Activated naive CD4-positive, alpha-beta T cell treated with anti-CD3 and anti-CD28 coated beads for 36 hours (primary cell): ENCODE measurements around the gene TRAFD1. TPM values are rescaled to one million over a fixed set of nuclear protein-coding genes. Genes with fewer than 3 reads are reported as not detected.

Experiments
- CTCF ChIA-PET: fragments of 350-600 bp; sonication (Branson Sonifier 250); formaldehyde crosslinking; loops from one replicate; lab custom pipeline; 2021; ENCODE audit warnings: antibody characterized with exemption; lab: Charles Lee
- DNase-seq: peaks from one replicate; pipeline ENCODE4 v3.0.0-alpha.2; 2020
- H3K27ac Mint-ChIP-seq: one replicate; pipeline ENCODE4 v1.8.0; 2021; ENCODE audit warnings: mild to moderate bottlenecking, mixed read lengths
- H3K27me3 Mint-ChIP-seq: one replicate; pipeline ENCODE4 v1.8.0; 2021; ENCODE audit warnings: low read depth, mixed read lengths
- H3K36me3 Mint-ChIP-seq: one replicate; pipeline ENCODE4 v1.8.0; 2021; ENCODE audit warnings: low read depth, mixed read lengths
- H3K4me1 Mint-ChIP-seq: one replicate; pipeline ENCODE4 v1.8.0; 2021; ENCODE audit warnings: low read depth, mixed read lengths
- H3K4me3 Mint-ChIP-seq: one replicate; pipeline ENCODE4 v1.8.0; 2021; ENCODE audit warnings: mild to moderate bottlenecking, moderate library complexity, mixed read lengths
- H3K9me3 Mint-ChIP-seq: one replicate; pipeline ENCODE4 v1.8.0; 2021; ENCODE audit warnings: mixed read lengths
- intact Hi-C: fragments of 100-400 bp; cut with micrococcal nuclease; formaldehyde crosslinking; loops from one replicate; pipeline ENCODE4 v1.15.1; 2023
- total RNA-seq, 2 experiments: library from RNA; stranded (reverse); gene quantifications; one replicate each; pipeline ENCODE4 v1.2.3, GENCODE V29; 2021

Gene TRAFD1
- total RNA-seq, 2 experiments from 2014 or later: 49.6 to 55.7 TPM

- intact Hi-C loops: no loop called here
- H3K27ac Mint-ChIP-seq: no peak overlapping the region
- H3K9me3 Mint-ChIP-seq: no peaks in the 10 kb centered on the region
- H3K4me1 Mint-ChIP-seq: no peaks in the 10 kb centered on the region
- DNase-seq: no peak
- H3K27me3 Mint-ChIP-seq: no peaks in the 10 kb centered on the region
- CTCF ChIA-PET: interaction anchor here (1.0 kb wide), 1 partner anchor 9 kb away, joined by 4 read pairs; no protein-coding TSS in a partner anchor
- H3K36me3 Mint-ChIP-seq: peaks cover 9% of the 10 kb centered on the region
- H3K4me3 Mint-ChIP-seq: no peak overlapping the region
Measured at GRCh38 chr12:112172556-112173324, 47.4 kb downstream of the TRAFD1 start.

GRCh38 chr12:112175361-112176155 lies 50.2 kb downstream of the TRAFD1 start:
- no peak overlapping the region for H3K27ac Mint-ChIP-seq
- DNase-seq: no peak
- no peaks in the 10 kb centered on the region for H3K9me3 Mint-ChIP-seq
- H3K4me1 Mint-ChIP-seq: peaks cover 3% of the 10 kb centered on the region
- H3K36me3 Mint-ChIP-seq: peaks cover 7% of the 10 kb centered on the region
- intact Hi-C loops: no loop called here
- no peaks in the 10 kb centered on the region for H3K27me3 Mint-ChIP-seq
- CTCF ChIA-PET: no interaction called here
- no peak overlapping the region for H3K4me3 Mint-ChIP-seq

GRCh38 chr12:112176321-112177010 lies 51.1 kb downstream of the TRAFD1 start:
- CTCF ChIA-PET: no interaction called here
- no peak overlapping the region for H3K4me3 Mint-ChIP-seq
- no peak for DNase-seq
- no peaks in the 10 kb centered on the region for H3K9me3 Mint-ChIP-seq
- peaks cover 4% of the 10 kb centered on the region for H3K4me1 Mint-ChIP-seq
- H3K36me3 Mint-ChIP-seq: peaks cover 8% of the 10 kb centered on the region
- intact Hi-C loops: no loop called here
- H3K27me3 Mint-ChIP-seq: no peaks in the 10 kb centered on the region
- no peak overlapping the region for H3K27ac Mint-ChIP-seq

DNA sequence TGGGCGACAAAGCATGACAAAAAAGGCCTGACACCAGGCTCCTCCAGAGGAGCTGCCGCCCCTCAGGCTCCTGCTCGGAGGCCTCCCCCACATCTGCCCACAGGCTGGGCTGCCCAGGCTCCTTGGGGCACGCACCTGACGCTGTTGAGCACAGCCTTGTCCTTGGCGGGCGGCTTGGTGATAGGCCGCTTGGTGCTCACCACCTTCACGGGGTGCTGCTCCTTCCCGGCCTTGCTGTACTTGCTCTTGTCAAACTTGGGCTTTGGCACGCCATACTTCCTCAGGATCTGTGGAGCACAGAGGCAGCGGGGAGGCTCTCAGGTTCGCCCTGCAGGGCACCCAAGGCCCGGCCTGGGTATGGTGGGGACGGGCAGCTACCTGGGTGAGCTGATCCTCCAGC lies 53.4 kb downstream of the TRAFD1 start:
- DNase-seq: no peak
- CTCF ChIA-PET: no interaction called here
- no peak overlapping the region for H3K27ac Mint-ChIP-seq
- peaks cover 6% of the 10 kb centered on the region for H3K36me3 Mint-ChIP-seq
- H3K9me3 Mint-ChIP-seq: no peaks in the 10 kb centered on the region
- H3K27me3 Mint-ChIP-seq: no peaks in the 10 kb centered on the region
- intact Hi-C loops: no loop called here
- H3K4me1 Mint-ChIP-seq: peaks cover 13% of the 10 kb centered on the region
- H3K4me3 Mint-ChIP-seq: no peak overlapping the region

DNA sequence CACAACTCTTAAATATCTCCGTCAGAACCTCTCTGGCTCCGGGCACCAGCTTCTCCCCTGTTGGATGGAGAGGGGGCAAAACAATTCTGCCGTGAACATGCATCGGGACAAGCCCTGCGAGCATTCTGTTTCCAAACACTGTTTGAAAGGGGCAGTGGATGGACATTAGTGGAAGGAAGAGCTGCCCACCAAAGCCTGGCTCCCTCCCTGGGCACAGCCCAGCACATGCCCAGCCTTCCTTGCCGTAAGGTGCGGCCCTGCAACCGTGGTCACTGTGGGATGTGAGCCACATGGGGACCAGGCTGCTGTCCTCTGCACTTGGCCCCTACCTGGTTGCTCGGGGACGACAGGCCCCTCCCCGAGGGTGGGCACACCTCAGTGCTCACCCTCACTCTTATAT lies 54.0 kb downstream of the TRAFD1 start:
- H3K27ac Mint-ChIP-seq: no peak overlapping the region
- peaks cover 6% of the 10 kb centered on the region for H3K36me3 Mint-ChIP-seq
- DNase-seq: no peak
- no peak overlapping the region for H3K4me3 Mint-ChIP-seq
- H3K4me1 Mint-ChIP-seq: peaks cover 13% of the 10 kb centered on the region
- CTCF ChIA-PET: no interaction called here
- no peaks in the 10 kb centered on the region for H3K9me3 Mint-ChIP-seq
- intact Hi-C loops: no loop called here
- H3K27me3 Mint-ChIP-seq: no peaks in the 10 kb centered on the region

GRCh38 chr12:112179916-112180315 lies 54.6 kb downstream of the TRAFD1 start:
- H3K27ac Mint-ChIP-seq: no peak overlapping the region

GRCh38 chr12:112180422-112180821 lies 55.1 kb downstream of the TRAFD1 start:
- Mint-ChIP-seq H3K27me3 (no peaks in the 10 kb centered on the region), H3K4me3 (no peak overlapping the region), H3K4me1 (peaks cover 13% of the 10 kb centered on the region), H3K9me3 (no peaks in the 10 kb centered on the region), H3K27ac (no peak overlapping the region), H3K36me3 (peaks cover 6% of the 10 kb centered on the region)
- no peak for DNase-seq
- intact Hi-C loops: no loop called here
- CTCF ChIA-PET: no interaction called here

More at GRCh38 chr12:112179916-112180315, 54.6 kb downstream of the TRAFD1 start:
- no peaks in the 10 kb centered on the region for H3K27me3 Mint-ChIP-seq
- no peak for DNase-seq
- H3K4me3 Mint-ChIP-seq: no peak overlapping the region
- intact Hi-C loops: no loop called here
- CTCF ChIA-PET: no interaction called here
- H3K36me3 Mint-ChIP-seq: peaks cover 6% of the 10 kb centered on the region
- no peaks in the 10 kb centered on the region for H3K9me3 Mint-ChIP-seq
- H3K4me1 Mint-ChIP-seq: peaks cover 13% of the 10 kb centered on the region

- Mint-ChIP-seq H3K27ac (no peak overlapping the region), H3K27me3 (no peaks in the 10 kb centered on the region), H3K9me3 (no peaks in the 10 kb centered on the region), H3K4me3 (no peak overlapping the region), H3K4me1 (peaks cover 13% of the 10 kb centered on the region), H3K36me3 (peaks cover 2% of the 10 kb centered on the region)
- CTCF ChIA-PET: interaction anchor here (0.6 kb wide), 1 partner anchor 161 kb away, joined by 3 read pairs; no protein-coding TSS in a partner anchor
- DNase-seq: no peak
- intact Hi-C loops: no loop called here
Measured at GRCh38 chr12:112182499-112182898, 57.1 kb downstream of the TRAFD1 start.

DNA sequence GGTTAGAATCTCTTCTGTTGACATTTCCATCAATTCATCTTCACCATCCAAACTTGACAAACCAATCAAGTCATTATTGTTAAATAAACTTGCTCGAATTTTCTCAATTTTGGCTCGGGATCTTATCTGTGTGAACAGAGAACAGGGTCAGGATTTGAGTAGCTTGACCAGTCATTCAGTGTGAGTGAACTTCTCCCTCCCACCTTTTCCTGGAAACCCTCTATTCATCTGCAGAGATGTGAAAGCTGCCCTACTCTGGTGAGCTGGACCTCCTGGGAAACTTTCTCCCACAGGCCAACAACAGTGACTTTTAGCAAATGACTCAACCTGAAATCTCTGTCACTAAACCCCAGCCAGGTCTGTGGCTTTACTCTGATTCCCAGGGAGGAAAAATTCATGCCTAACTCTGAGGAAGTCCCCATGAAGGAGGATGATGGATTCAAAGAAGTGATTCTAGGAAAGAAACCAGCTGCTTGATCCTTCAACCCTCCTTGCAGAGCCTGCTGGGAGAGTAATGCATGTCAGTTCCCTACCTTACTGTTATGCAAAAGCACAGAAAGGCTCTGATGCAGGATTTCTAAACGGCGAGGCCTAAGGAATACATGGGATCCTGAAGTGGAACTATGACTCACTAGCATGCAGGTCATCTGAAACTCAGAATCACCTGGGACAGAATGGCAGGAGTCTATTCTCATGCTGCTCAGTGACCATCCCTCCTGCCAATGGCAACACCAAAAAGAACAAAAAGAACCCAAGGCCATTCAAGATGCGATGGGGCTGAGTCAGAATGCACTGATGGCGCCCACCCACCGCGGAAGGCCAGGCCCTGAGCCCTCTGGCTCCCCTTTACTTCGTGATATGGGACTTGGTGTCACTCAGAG lies 58.0 kb downstream of the TRAFD1 start:
- Mint-ChIP-seq H3K9me3 (no peaks in the 10 kb centered on the region), H3K36me3 (peaks cover 2% of the 10 kb centered on the region), H3K4me3 (no peak overlapping the region), H3K27me3 (no peaks in the 10 kb centered on the region), H3K4me1 (peaks cover 13% of the 10 kb centered on the region), H3K27ac (no peak overlapping the region)
- intact Hi-C loops: no loop called here
- CTCF ChIA-PET: interaction anchor here (0.6 kb wide), 2 partner anchors 160 to 218 kb away, joined by 3 read pairs; no protein-coding TSS in a partner anchor
- DNase-seq: no peak

DNA sequence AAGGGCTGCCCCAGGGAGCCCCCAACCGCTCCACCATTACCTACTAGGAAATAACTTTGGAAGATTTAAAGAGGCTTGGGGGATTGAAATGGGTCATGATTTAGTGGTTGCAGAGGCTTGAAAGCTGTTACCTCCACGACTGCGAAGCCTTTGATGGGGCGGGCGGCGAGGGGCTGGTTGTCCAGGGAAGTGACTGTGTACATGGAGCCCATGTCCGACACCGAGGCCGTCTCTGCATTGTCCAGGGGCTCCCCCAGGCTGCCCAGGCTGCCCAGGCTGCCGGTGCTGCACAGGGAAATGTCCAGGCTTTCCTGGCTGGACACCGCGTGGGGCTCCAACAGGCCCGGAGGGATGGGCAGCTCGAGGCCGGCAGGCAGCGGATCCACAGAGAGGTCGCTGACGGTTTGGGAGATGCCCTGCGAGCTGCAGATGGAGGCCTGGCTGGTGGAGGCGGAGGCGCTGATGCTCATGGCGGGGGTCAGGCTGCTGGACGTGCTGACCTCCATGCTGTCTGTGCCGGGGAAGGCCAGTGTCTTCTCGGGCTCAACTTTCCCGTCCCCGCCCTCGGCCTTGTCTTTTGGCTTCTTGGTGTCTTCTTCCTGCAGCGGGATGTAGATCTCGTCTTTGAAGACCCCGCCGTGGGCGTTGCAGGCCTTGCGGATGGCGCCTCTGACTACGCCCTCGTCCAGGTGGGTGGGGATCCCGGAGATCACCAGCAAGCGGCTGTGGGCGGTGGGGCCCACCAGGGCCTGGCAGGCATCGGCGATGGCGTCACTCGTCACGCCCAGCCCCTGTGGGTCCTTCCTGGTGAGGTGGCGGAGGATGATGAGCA lies 58.9 kb downstream of the TRAFD1 start:
- no peak for DNase-seq
- Mint-ChIP-seq H3K36me3 (peaks cover 2% of the 10 kb centered on the region), H3K27me3 (no peaks in the 10 kb centered on the region), H3K27ac (no peak overlapping the region), H3K4me1 (peaks cover 13% of the 10 kb centered on the region), H3K4me3 (no peak overlapping the region), H3K9me3 (no peaks in the 10 kb centered on the region)
- intact Hi-C loops: no loop called here
- CTCF ChIA-PET: no interaction called here
